ENCODE data around the gene MRPL24.

The MRPL24 gene

GRCh38 chr1:156751757-156752481, 11.0 kb upstream of the MRPL24 start:
- peak overlapping the region; percentile 88 for H3K4me3 ChIP-seq (ENCODE audit: low read depth, low read length)
- no peak for TF ChIP-seq CTCF (IDR thresholded peaks at IDR 0.05; ENCODE audit: insufficient read depth, low read depth, low read length, missing control alignments)
- DNase-seq (ENCODE audit: low read depth), result peak; percentile 98

GRCh38 chr1:156751451-156751756, 10.5 kb upstream of the MRPL24 start, which contains the start of gene HDGF:
HDGF (minus strand) TSS chr1:156751675; CDS start chr1:156751429, 246 bp downstream.
- no peak for DNase-seq (ENCODE audit: low read depth)
- peak within 1 kb of the TSS; percentile 97 for H3K4me3 ChIP-seq (ENCODE audit: low read depth, low read length)
- TF ChIP-seq CTCF (IDR thresholded peaks at IDR 0.05; ENCODE audit: insufficient read depth, low read depth, low read length, missing control alignments), result no peak

GRCh38 chr1:156750711-156751450, 10.0 kb upstream of the MRPL24 start:
- TF ChIP-seq CTCF (IDR thresholded peaks at IDR 0.05; ENCODE audit: insufficient read depth, low read depth, low read length, missing control alignments), result no peak
- peak overlapping the region; percentile 97 for H3K4me3 ChIP-seq (ENCODE audit: low read depth, low read length)
- peak; percentile 60 for DNase-seq (ENCODE audit: low read depth)

GRCh38 chr1:156750191-156750672, 9.3 kb upstream of the MRPL24 start:
- peak; percentile 60 for DNase-seq (ENCODE audit: low read depth)
- peak overlapping the region; percentile 97 for H3K4me3 ChIP-seq (ENCODE audit: low read depth, low read length)
- no peak for TF ChIP-seq CTCF (IDR thresholded peaks at IDR 0.05; ENCODE audit: insufficient read depth, low read depth, low read length, missing control alignments)

- no peak for DNase-seq (ENCODE audit: low read depth)
- no peak for TF ChIP-seq CTCF (IDR thresholded peaks at IDR 0.05; ENCODE audit: insufficient read depth, low read depth, low read length, missing control alignments)
- peak overlapping the region; percentile 97 for H3K4me3 ChIP-seq (ENCODE audit: low read depth, low read length)
These were observed 8.7 kb upstream of the MRPL24 start for GRCh38 chr1:156749419-156750118.

- TF ChIP-seq CTCF (IDR thresholded peaks at IDR 0.05; ENCODE audit: insufficient read depth, low read depth, low read length, missing control alignments), result no peak
- peak overlapping the region; percentile 97 for H3K4me3 ChIP-seq (ENCODE audit: low read depth, low read length)
- peak; percentile 63 for DNase-seq (ENCODE audit: low read depth)
These were observed 8.0 kb upstream of the MRPL24 start for GRCh38 chr1:156748670-156749418.
